Measurements from ENCODE around the gene CHI3L1.

Gene CHI3L1

DNA sequence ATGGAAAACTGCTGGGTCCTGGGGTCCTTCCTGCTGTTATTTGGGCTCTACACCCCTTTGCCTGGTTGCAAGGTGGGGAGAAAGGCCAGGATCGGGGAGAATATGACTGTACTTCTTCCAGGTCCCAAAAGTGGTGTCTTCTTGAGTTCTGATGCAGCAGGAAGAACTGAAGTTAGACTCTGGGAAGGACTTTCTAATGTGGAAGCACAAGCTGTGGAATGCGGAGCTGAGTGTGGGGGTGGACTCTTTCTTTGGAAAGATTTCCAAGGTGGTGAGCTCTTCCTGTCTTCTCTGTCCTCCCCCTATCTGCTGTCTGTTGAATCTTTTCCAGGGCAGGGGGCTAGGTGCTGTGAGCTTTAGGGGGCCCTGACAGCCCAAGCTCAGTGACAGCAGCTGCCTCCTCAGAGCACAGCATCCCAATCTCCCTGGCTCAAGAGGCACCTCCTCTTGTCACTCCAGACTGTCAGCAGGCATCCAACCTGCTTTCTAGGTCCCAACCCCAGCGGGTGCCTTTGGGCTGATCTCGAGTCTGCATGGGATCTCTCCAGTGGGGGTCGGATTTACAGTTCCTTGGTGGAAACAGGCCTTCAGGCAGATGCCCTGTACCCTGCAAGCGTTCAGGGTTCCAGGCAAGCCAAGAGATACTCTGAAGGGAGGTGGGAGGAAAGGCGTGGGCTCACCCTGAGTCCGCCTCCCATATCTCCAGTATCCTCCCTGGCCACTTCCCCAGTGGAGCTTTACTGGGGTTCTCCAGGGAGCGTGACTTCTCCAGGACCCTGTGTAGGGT lies 35.8 kb downstream of the CHI3L1 start:
- no peak for DNase-seq (ENCODE audit: low read depth)

DNA sequence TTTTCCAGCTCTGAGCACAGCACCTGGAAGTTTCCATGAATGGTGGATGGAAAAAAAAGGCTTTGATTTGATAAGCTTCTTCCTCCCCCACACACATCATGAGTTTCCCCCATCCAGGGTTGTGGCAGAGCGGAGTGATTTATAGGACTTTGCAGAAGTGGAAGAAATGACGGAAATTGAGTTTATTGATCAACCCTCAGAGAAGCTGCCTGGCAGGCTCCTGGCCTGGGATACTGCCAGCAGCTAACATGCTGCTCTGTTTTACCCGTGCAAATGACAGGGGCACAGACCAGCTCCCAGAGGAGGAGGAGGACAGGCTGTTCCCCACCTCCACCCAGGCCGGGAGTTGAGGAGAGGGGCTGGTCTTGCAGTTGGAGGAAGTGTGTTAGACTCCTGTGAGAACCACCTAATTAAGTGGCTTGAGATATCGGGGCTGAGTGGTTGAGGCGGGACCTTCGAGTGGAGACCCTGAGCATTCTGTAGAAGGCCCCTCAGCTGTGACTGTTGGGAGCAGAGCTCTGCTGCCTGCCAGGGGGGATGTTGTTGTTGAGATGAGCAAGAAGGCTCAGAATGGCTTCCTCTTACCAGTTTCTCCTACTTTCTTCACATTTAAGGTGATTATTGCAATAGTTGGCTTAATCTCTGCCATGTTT lies 37.2 kb downstream of the CHI3L1 start:
- DNase-seq (ENCODE audit: low read depth) = no peak

- DNase-seq (ENCODE audit: low read depth) = no peak
These were observed 37.9 kb downstream of the CHI3L1 start for GRCh38 chr1:203148579-203148978.

DNA sequence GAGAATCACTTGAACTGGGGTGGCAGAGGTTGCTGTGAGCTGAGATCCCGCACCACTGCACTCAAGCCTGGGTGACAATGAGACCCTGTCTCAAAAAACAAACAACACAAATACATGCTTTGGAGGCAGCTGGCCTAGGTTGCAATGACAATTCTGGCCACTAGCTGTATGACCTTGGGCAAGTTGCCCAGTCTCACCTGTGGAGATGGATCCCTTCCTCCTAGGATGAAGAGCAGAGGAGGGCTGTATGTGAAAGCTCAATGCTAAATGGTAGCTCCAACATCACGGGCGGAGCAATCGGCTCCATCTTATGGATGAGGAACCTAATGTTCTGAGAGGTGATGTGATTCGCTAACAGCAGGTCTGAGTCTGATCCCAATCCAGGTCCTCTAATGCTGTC lies 38.4 kb downstream of the CHI3L1 start:
- DNase-seq (ENCODE audit: low read depth) = no peak

DNA sequence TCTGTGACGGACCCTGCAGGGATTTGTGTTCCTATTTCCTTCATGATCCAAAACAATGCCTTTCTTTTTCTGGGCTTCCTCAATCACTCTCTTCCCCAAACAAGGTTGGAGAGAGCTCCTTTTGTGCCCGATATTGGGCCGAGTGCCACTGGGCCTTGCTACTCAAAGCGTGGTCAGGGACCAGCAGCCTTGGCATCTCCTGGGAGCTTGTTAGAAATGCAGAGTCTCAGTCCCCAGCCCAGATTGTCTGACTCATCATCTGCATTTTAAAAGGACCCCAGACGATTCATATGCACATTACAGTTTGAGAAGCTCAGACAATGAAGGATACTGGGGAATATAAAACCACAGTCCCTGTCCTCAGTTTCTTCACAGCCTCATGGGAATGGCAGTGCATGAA lies 39.1 kb downstream of the CHI3L1 start:
- no peak for DNase-seq (ENCODE audit: low read depth)

- DNase-seq (ENCODE audit: low read depth) = no peak
These were observed 40.0 kb downstream of the CHI3L1 start for GRCh38 chr1:203146537-203146936.

DNA sequence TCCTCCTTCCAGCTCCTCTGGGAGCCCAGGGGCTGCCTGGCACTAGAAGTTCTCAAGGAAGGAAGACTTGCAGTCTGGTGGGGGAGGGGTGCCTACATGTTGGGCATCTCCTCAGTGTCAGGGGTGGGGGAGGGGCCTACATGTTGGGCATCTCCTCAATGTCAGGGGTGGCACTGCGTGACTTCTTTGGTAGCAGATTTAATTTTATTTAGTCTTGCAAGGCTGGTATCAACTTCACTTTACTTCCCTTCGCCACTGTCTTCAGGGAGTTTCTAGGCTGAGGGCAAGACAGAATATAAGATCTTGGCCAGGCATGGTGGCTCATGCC lies 40.5 kb downstream of the CHI3L1 start:
- no peak for DNase-seq (ENCODE audit: low read depth)

DNA sequence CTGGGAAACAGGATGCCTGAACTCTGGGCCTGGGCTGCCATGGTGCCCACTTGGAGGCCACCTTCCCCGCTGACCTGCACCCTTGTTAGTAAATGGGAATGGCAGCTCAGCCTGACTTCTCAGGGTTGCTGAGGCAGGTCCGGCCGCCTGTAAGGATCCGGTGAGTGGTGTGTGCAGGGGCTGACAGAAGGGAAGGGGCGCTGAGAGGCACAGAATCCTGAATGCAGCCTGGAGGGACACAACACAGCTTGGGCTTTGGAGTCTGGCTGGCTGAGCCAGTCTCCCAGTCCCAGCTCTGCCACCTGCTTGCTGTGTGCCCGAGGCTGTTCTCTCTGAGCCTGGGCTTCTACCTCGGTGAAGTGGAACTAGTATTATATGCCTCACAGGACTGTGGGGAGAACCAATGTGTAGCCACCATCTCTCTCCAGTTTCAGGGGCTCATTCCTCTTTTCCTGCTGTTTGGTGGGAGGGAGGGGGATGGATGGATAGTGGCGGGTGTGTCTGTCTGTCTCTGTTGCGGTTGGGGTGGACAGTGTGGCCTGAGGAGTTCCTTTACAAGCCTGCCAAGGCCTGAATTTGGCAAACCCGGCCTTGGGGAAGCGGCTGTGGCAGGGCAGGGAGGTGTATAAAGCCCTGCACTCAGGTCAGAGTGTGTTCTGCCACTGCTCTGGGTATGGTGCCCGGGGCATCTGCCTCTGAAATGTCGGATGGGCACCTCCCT lies 41.0 kb downstream of the CHI3L1 start:
- DNase-seq (ENCODE audit: low read depth) = no peak

DNA sequence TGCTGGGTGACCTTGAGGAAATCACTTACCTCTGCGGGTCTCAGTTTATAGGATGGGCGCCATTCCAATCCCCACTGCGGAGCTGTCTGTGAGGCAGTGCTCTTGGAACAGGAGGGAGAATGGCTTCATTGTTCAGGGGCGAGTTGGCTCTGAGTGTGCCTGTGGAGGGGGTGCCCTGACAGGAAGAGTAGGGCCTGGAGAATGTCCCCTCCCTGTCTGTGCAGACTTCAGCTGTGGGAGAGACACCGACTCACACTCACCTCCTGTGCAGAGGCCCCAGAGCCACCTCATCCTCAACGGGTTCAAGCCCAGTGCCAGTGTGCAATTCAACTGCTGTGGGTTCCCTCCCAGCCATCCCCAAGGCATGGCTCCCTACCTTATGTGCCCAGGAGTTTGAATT lies 41.8 kb downstream of the CHI3L1 start:
- no peak for DNase-seq (ENCODE audit: low read depth)

GRCh38 chr1:203143641-203144040 lies 42.9 kb downstream of the CHI3L1 start:
- DNase-seq (ENCODE audit: low read depth) = no peak

DNA sequence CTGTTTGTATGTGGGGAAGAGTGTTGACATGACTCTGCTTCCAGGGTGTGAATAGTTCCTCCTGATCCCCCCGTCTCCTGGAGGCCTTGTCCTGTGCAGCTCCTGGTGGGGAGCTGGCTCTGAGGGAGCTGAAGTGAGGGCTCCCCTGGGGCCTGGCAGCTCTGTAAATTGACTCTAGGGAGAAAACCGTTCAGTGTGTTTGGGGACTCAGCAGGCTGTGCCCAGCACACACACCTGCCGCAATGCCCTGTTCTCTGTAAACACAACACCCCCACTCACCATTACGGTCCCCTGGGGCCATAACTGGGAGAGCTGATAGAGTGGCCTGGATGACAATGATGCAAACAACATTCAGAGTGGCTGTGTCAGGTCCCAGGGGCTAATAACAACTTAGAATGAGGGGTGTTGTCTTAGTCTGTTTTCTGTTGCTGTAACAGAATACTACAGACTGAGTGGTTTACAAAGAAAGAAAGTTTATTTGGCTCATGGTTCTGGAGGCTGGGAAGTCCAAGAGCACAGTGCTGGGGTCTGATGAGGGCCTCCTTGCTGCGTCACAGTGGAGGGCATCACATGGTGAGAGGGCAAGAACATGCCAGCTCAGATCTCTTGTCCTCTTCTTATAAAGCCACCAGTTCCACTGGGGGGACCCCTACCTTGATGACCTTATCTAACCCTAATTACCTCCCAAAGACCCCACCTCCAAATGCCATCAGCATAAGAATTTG lies 43.7 kb downstream of the CHI3L1 start:
- no peak for DNase-seq (ENCODE audit: low read depth)

- DNase-seq (ENCODE audit: low read depth) = no peak
These were observed 44.4 kb downstream of the CHI3L1 start for GRCh38 chr1:203142124-203142523.

GRCh38 chr1:203140743-203141520 lies 45.6 kb downstream of the CHI3L1 start:
- no peak for DNase-seq (ENCODE audit: low read depth)

DNA sequence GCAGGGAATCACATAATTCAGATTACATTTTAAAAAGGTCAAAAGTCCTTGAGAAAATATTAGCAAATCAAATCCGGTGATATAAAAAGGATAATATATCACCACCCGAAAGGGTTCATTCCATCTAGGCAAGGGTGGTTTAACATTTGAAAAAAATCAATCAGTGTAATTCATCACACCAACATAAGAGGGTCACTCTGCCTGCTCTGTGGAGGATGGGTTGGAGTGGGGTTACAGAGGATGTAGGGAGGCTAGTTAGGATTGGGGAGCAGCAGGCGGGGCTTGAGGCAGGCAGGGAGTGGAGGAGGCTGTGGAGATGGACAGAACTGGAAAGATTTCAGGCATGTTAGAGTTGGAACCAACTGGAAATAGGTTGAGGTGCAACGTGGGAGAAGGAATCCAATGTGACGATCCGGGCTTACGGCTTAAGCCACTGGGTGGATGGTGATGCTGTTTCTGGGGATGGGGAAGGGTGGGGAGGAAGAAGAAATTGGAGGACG lies 46.5 kb downstream of the CHI3L1 start:
- no peak for DNase-seq (ENCODE audit: low read depth)

DNA sequence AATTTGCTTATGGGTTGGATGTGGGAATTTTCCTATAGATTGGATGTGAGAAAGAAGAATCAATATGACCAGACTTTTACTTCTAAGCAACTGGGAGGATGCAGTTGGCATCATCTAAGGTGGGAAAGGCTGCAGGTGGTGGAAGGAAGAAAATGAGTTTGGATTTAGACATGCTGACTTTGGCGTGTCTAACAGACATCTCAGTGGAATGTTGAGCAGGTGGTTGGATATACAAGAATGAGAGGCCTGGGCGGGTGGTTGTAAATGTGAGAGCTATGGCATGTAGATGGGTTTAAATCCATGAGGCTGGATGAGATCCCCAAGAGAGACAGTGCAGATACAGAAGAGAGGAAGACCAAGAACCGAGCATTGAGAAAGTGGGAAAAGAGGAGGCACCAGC lies 48.4 kb downstream of the CHI3L1 start:
- DNase-seq (ENCODE audit: low read depth) = no peak

- no peak for DNase-seq (ENCODE audit: low read depth)
These were observed 49.2 kb downstream of the CHI3L1 start for GRCh38 chr1:203137324-203137723.

DNA sequence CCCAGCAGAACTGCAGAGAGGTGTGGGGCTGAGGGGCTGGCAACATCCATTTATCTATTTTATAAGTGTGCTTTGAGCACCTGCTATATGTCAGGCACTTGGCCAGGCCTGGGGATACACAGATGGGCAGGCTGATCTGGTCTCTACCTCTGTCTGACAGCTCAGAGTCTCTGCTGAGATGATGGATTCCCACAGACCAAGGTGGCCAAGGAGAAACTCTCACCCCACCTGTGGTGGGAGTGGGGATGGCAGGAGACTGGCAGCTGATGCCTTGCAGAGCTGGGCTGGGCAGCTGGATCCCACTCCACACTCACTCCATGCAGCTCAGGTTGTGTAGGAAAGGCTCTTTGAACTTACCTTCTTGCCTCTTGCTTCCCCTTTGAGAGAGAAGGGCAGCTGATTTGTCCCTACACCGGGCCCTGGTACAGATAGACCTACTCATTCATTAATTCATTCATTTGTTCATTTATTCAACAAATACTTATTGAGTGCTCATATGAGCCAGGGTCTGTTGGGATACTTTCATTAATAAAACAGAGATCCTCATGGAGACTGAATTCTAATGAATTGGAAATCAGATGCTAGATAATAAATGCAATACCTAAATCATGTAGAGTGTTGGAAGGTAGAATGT lies 50.0 kb downstream of the CHI3L1 start:
- no peak for DNase-seq (ENCODE audit: low read depth)

GRCh38 chr1:203135636-203136305 lies 50.7 kb downstream of the CHI3L1 start:
- no peak for DNase-seq (ENCODE audit: low read depth)

DNA sequence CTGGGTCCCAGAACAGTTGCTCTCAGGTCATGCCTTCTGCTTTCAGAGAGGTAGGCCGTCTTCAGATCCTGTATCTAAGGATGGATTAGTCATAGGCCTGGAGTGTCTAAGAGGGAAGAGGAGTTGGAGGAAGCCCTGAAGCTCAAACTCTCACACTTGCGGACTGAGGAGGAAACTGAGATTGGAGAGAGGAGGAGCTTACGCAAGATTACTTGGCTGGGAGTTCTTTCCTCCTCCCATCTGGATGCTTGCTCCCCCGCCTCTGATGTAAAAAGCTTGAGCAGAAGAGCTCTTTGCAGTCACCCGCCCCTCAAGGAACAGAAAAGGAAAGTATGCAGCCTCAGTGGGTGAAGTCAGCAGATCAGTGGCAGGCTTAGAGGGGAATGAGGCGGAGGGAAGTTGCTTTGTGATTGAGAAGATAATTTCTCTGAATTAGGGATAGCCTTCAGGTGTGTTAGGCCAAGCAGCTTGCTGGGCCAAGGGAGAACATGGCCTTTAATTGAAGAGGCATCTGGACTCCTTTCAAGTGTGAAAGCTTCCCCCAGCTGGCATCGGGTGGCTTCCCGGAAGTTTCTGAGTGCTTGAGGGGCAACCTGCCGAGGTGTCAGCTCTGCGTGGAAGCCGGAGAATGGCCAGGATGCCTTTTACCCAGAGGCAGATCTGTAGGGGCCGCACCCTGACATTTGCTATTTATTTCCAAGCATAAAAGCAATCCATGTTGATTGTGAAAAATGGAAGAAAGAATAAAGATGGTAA lies 52.4 kb downstream of the CHI3L1 start:
- DNase-seq (ENCODE audit: low read depth) = no peak
